ENCODE results near the gene LAGE3.

The LAGE3 gene

DNA sequence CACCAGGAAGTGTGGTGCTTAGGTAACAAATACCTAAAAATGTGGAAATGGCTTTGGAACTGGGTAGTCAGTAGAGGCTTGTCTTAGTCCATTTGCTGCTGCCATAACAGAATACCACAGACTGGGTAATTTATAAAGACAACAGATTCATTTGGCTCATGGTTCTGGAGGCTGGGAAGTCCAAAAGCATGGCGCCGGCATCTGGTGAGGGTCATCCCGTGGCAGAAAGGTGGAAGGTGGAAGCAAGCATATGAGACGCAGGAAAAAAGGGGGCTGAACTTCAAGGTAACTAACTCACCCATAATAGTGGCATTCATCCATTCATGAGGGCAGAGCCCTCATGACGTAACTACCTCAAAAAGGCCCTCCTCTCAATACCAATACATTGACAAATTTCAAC lies 30.4 kb upstream of the LAGE3 start:
- in situ Hi-C loops (cut with HindIII; ENCODE audit: low sequenced_read_pairs), result no loop called here
- DNase-seq (ENCODE audit: low read depth), result no peak
- no peak overlapping the region for H3K4me3 ChIP-seq (ENCODE audit: low read depth, low read length)
- TF ChIP-seq, protein P1, sequence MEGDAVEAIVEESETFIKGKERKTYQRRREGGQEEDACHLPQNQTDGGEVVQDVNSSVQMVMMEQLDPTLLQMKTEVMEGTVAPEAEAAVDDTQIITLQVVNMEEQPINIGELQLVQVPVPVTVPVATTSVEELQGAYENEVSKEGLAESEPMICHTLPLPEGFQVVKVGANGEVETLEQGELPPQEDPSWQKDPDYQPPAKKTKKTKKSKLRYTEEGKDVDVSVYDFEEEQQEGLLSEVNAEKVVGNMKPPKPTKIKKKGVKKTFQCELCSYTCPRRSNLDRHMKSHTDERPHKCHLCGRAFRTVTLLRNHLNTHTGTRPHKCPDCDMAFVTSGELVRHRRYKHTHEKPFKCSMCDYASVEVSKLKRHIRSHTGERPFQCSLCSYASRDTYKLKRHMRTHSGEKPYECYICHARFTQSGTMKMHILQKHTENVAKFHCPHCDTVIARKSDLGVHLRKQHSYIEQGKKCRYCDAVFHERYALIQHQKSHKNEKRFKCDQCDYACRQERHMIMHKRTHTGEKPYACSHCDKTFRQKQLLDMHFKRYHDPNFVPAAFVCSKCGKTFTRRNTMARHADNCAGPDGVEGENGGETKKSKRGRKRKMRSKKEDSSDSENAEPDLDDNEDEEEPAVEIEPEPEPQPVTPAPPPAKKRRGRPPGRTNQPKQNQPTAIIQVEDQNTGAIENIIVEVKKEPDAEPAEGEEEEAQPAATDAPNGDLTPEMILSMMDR (IDR thresholded peaks at IDR 0.05; ENCODE audit: low read depth, low read length, missing control alignments), result no peak

DNA sequence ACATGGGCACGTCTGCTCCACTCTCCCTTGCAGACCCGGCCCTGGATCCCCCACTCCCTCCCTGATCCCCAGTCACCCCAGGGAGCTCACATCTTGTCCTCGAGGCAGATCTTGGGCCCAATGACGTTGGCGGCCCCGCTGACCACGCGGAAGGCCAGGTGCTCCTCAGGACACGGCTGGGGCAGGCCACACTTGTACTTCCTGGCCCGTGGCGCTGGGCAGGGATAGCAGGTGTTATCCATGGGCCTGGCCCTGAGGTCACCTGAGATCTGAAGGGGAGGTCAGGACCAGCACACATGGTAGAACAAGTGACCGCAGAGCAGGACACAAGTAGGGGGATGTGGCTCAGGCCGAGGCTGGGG lies 29.3 kb upstream of the LAGE3 start:
- no peak overlapping the region for H3K4me3 ChIP-seq (ENCODE audit: low read depth, low read length)
- in situ Hi-C loops (cut with HindIII; ENCODE audit: low sequenced_read_pairs), result no loop called here
- TF ChIP-seq, protein P1 (IDR thresholded peaks at IDR 0.05; ENCODE audit: low read depth, low read length, missing control alignments), result no peak
- no peak for DNase-seq (ENCODE audit: low read depth)

DNA sequence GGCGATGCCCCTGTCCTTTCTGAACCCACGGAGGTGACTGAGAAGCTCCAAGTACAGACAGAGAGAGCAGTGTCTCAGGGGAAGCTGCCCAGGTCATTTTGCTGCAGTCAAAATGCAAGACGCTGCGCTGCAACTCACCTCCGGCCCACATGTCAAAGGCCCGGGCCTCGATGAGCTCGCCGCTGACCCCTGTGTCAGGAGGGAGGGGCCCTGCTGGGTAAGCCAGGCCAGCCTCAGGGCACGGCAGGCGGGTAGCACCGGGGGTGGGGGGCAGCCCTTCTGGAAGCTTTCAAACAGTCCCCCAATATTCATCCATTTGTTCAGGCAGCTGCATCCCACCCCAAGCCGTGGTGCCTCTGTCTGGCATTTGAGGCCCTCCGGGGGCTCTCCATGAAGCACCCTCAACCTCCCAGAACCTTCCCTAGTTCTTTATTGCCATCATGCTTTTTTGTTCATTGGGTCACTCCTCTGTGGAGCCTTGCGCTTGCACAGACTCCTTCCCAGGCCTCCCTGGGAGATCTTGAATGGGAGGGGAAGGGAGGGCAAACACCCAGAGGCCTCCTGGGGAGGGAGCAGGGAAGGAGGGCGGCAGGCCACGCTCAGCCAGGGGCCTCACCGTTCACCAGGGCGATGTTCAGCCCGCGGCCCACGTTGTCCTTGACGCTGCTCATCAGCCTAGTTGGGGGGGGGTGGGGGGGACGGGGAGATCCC lies 28.7 kb upstream of the LAGE3 start:
- TF ChIP-seq, protein P1 (IDR thresholded peaks at IDR 0.05; ENCODE audit: low read depth, low read length, missing control alignments), result no peak
- DNase-seq (ENCODE audit: low read depth), result no peak

DNA sequence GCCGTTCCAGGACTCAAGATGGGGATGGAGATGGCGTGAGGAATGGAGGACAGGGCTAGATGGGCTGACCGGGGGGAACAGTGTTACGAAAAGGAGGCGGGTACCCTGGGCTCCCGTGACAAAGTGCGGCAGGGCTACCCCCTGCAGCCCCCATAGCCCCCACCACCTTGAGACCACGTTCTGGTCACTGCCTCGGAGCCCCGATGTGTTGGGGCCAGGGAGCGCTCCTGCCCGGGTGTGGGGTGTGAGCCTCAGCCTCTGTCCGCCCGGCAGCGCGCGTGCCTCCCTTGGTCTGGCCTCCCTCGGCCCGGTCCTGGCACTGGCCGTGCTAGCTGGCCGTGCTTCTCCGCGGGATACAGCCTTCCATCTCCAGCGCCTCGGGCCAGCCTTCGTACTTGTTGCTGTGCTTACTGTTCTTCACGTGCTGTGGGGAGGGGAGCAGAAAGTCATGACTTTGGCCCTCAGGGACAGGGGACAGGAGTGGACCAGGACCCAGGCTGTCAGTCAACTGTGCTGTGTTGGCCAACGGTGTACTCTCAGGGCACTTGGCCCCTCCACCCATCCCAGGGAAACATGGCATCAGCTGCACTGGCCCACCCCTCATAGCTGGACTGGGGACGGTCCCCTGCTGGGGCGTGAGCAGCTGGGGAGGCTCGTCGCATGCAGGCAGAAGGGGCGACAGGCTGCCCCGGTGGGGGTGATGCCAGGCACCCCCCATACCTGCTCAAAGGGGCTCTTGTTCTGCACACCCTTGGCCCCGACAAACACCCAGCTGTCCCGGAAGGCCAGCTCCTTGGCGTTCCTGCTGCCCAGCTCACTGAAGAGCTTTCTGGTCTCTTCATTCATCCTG lies 27.6 kb upstream of the LAGE3 start:
- H3K4me3 ChIP-seq (ENCODE audit: low read depth, low read length), result no peak overlapping the region
- in situ Hi-C loops (cut with HindIII; ENCODE audit: low sequenced_read_pairs), result no loop called here
- TF ChIP-seq, protein P1 (IDR thresholded peaks at IDR 0.05; ENCODE audit: low read depth, low read length, missing control alignments), result no peak
- DNase-seq (ENCODE audit: low read depth), result no peak

More for the DNA sequence above, 28.7 kb upstream of the LAGE3 start:
- no peak overlapping the region for H3K4me3 ChIP-seq (ENCODE audit: low read depth, low read length)
- in situ Hi-C loops (cut with HindIII; ENCODE audit: low sequenced_read_pairs), result no loop called here

DNA sequence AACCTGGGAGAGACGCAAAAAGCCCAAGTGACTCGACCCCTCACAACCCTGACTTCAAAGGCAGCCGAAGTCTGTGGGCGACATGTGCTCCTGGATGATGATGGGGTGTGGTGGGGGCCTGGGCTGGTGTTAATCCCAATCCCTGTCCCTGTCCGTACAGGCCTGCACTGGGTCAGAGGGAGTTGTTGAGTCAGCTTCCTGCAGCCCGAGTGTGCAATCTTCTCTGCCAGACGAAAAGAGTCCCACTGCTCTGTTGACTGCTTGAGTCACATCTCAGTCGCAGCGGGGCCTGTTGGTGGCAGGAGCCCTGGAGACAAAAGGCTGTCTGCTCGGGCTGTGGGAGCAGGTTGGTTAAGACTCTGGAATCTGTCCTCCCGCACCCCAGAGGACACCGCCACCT lies 26.7 kb upstream of the LAGE3 start:
- no peak overlapping the region for H3K4me3 ChIP-seq (ENCODE audit: low read depth, low read length)
- in situ Hi-C loops (cut with HindIII; ENCODE audit: low sequenced_read_pairs), result no loop called here
- no peak for DNase-seq (ENCODE audit: low read depth)
- TF ChIP-seq, protein P1 (IDR thresholded peaks at IDR 0.05; ENCODE audit: low read depth, low read length, missing control alignments), result no peak

DNA sequence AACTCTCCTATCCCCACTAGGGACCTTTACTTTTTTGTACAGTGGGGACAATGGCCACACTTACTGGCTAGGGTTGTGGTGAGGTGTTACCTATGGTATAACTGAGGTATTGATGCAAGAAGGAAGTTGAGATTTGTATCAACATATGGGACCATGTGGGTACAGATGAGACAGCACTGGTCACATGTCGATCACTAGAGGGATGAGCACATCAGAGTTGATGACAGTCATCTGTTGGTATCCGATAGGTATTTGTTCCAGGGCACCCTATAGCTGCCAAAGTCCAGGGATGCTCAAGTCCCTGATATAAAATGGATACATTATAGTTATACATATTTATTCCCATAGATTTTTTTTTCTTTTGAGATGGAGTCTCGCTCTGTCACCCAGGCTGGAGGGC lies 23.9 kb upstream of the LAGE3 start:
- in situ Hi-C loops (cut with HindIII; ENCODE audit: low sequenced_read_pairs), result no loop called here
- DNase-seq (ENCODE audit: low read depth), result no peak
- TF ChIP-seq, protein P1 (IDR thresholded peaks at IDR 0.05; ENCODE audit: low read depth, low read length, missing control alignments), result no peak
- no peak overlapping the region for H3K4me3 ChIP-seq (ENCODE audit: low read depth, low read length)

Measured in astrocyte of the cerebellum (primary cell).